ENCODE measurements around the gene GALNT13.

GALNT13 gene

GRCh38 chr2:154226931-154227330, 355.2 kb downstream of the GALNT13 start:
- DNase-seq (ENCODE audit: low read depth) = no peak

GRCh38 chr2:154228566-154229280, 357.0 kb downstream of the GALNT13 start:
- no peak for DNase-seq (ENCODE audit: low read depth)

GRCh38 chr2:154229966-154230365, 358.2 kb downstream of the GALNT13 start:
- DNase-seq (ENCODE audit: low read depth) = no peak

- DNase-seq (ENCODE audit: low read depth) = no peak
These were observed 359.3 kb downstream of the GALNT13 start for GRCh38 chr2:154231021-154231420.

GRCh38 chr2:154233231-154233630, 361.5 kb downstream of the GALNT13 start:
- no peak for DNase-seq (ENCODE audit: low read depth)

GRCh38 chr2:154238252-154238651, 366.5 kb downstream of the GALNT13 start:
- no peak for DNase-seq (ENCODE audit: low read depth)

- no peak for DNase-seq (ENCODE audit: low read depth)
These were observed 368.6 kb downstream of the GALNT13 start for GRCh38 chr2:154240316-154240715.

- no peak for DNase-seq (ENCODE audit: low read depth)
These were observed 369.2 kb downstream of the GALNT13 start for GRCh38 chr2:154240921-154241379.

GRCh38 chr2:154242687-154243086, 371.0 kb downstream of the GALNT13 start:
- DNase-seq (ENCODE audit: low read depth) = no peak

- no peak for DNase-seq (ENCODE audit: low read depth)
These were observed 372.0 kb downstream of the GALNT13 start for GRCh38 chr2:154243685-154244084.

- no peak for DNase-seq (ENCODE audit: low read depth)
These were observed 373.2 kb downstream of the GALNT13 start for GRCh38 chr2:154244932-154245331.

- no peak for DNase-seq (ENCODE audit: low read depth)
These were observed 375.8 kb downstream of the GALNT13 start for GRCh38 chr2:154247503-154247902.

- DNase-seq (ENCODE audit: low read depth) = no peak
These were observed 384.4 kb downstream of the GALNT13 start for GRCh38 chr2:154256136-154256535.

- DNase-seq (ENCODE audit: low read depth) = no peak
These were observed 387.3 kb downstream of the GALNT13 start for GRCh38 chr2:154259030-154259429.

GRCh38 chr2:154261473-154262027, 389.8 kb downstream of the GALNT13 start:
- DNase-seq (ENCODE audit: low read depth) = no peak

- no peak for DNase-seq (ENCODE audit: low read depth)
These were observed 391.5 kb downstream of the GALNT13 start for GRCh38 chr2:154263206-154263605.

- DNase-seq (ENCODE audit: low read depth) = no peak
These were observed 392.3 kb downstream of the GALNT13 start for GRCh38 chr2:154264024-154264423.

- DNase-seq (ENCODE audit: low read depth) = no peak
These were observed 396.3 kb downstream of the GALNT13 start for GRCh38 chr2:154267983-154268382.

- DNase-seq (ENCODE audit: low read depth) = no peak
These were observed 408.8 kb downstream of the GALNT13 start for GRCh38 chr2:154280543-154280942.

GRCh38 chr2:154289870-154290269, 418.1 kb downstream of the GALNT13 start:
- DNase-seq (ENCODE audit: low read depth) = no peak

- no peak for DNase-seq (ENCODE audit: low read depth)
These were observed 419.8 kb downstream of the GALNT13 start for GRCh38 chr2:154291511-154291910.

- no peak for DNase-seq (ENCODE audit: low read depth)
These were observed 420.2 kb downstream of the GALNT13 start for GRCh38 chr2:154291927-154292326.

- no peak for DNase-seq (ENCODE audit: low read depth)
These were observed 422.1 kb downstream of the GALNT13 start for GRCh38 chr2:154293864-154294263.

Data from stimulated activated CD8-positive, alpha-beta memory T cell treated with anti-CD3 and anti-CD28 coated beads, Interleukin-15, amount 100 ng/mL, for 24 hours (primary cell).